ENCODE results near the gene ZBTB40. TPM values are rescaled to one million over a fixed set of nuclear protein-coding genes. Genes with fewer than 3 reads are reported as not detected.

ZBTB40 gene
- polyA plus RNA-seq, 1 of the 3 experiments (the other 2 are of a cell fraction): 5.0 TPM

GRCh38 chr1:22539510-22540118 lies 88.0 kb downstream of the ZBTB40 start (continued):
- TF ChIP-seq GATA2 (CRISPR knock-in tag; IDR thresholded peaks at IDR 0.05): no peak
- TF ChIP-seq RFX5 (IDR thresholded peaks at IDR 0.05; ENCODE audit: low read length): no peak
- TF ChIP-seq EP300 (IDR thresholded peaks at IDR 0.05; ENCODE audit: borderline replicate concordance in 1 of 2, low read depth in 1 of 2, low read length in 1 of 2): no peak
- TF ChIP-seq PBX3 (IDR thresholded peaks at IDR 0.05): no peak
- no peak for TF ChIP-seq GABPA (IDR thresholded peaks at IDR 0.05; ENCODE audit: low read depth)
- no peak for TF ChIP-seq TEAD4 (IDR thresholded peaks at IDR 0.05; ENCODE audit: borderline replicate concordance, insufficient read depth)
- no peak for TF ChIP-seq FOXJ3 (CRISPR knock-in tag; IDR thresholded peaks at IDR 0.05)
- TF ChIP-seq, protein P1, sequence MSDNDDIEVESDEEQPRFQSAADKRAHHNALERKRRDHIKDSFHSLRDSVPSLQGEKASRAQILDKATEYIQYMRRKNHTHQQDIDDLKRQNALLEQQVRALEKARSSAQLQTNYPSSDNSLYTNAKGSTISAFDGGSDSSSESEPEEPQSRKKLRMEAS (IDR thresholded peaks at IDR 0.05; ENCODE audit: low read depth): no peak
- no peak for TF ChIP-seq MXI1 (IDR thresholded peaks at IDR 0.05; ENCODE audit: low read depth, low read length)
- no peak for TF ChIP-seq RAD21 (IDR thresholded peaks at IDR 0.05; ENCODE audit: low read length)
- no peak for TF ChIP-seq USF1 (IDR thresholded peaks at IDR 0.05; ENCODE audit: borderline replicate concordance, low read depth)

- H2AFZ ChIP-seq (ENCODE audit: low read depth): no peak overlapping the region
- no peak overlapping the region for H3K9ac ChIP-seq
- no peaks in the 10 kb centered on the region for H3K79me2 ChIP-seq (ENCODE audit: insufficient read depth)
- no peak overlapping the region for H3K4me2 ChIP-seq
- no peaks in the 10 kb centered on the region; a peak in 1 of 4 replicates for H3K4me1 ChIP-seq (ENCODE audit: control insufficient read depth in 1 of 2, insufficient read depth in 2 of 2, low read depth in 1 of 2, low read length in 1 of 2)
- H4K20me1 ChIP-seq (ENCODE audit: insufficient read depth): no peaks in the 10 kb centered on the region
- H3F3A ChIP-seq (replicated peaks; ENCODE audit: insufficient read depth): no peaks in the 10 kb centered on the region
- POLR2A ChIA-PET: interaction anchor here (0.8 kb wide), 1 partner anchor 44 kb away, joined by 3 read pairs; no protein-coding TSS in a partner anchor
- no peak for DNase-seq
- H3K27ac ChIP-seq (ENCODE audit: low read depth in 2 of 2, low read length in 1 of 2): no peak overlapping the region
- H3K9me3 ChIP-seq: no peaks in the 10 kb centered on the region
- no peaks in the 10 kb centered on the region for H3K36me3 ChIP-seq (replicated peaks in 1 of 2; ENCODE audit: control insufficient read depth in 1 of 2, insufficient read depth in 2 of 2, low read length in 1 of 2)
- H3K4me3 ChIP-seq (ENCODE audit: low read depth in 2 of 2, low read length in 1 of 2): no peak overlapping the region
- WGBS (ENCODE audit: low lambda C conversion rate): 50% methylated on average over 5 of the region's 5 CpGs
- CTCF ChIA-PET: interaction anchor here (0.8 to 4.8 kb wide), 2 partner anchors 13 to 101 kb away, joined by 4 to 33 read pairs; no protein-coding TSS in a partner anchor
- no peak for TF ChIP-seq EZH2phosphoT487 (IDR thresholded peaks at IDR 0.05; ENCODE audit: borderline replicate concordance, low read depth)
- no peak for TF ChIP-seq CHD2 (IDR thresholded peaks at IDR 0.05; ENCODE audit: low read length, partially characterized antibody)
- TF ChIP-seq, protein P1 (IDR thresholded peaks at IDR 0.05; ENCODE audit: low read depth): no peak
- TF ChIP-seq NRF1 (IDR thresholded peaks at IDR 0.05; ENCODE audit: low read depth, low read length): no peak
- TF ChIP-seq ELF1 (IDR thresholded peaks at IDR 0.05): no peak
- TF ChIP-seq TAF1 (IDR thresholded peaks at IDR 0.05; ENCODE audit: borderline replicate concordance, low read depth, low read length): no peak
- TF ChIP-seq PBX3 (IDR thresholded peaks at IDR 0.05): no peak
- TF ChIP-seq NFIC (IDR thresholded peaks at IDR 0.05; ENCODE audit: borderline replicate concordance): no peak
- no peak for TF ChIP-seq FOSL2 (IDR thresholded peaks at IDR 0.05; ENCODE audit: borderline replicate concordance, low read depth)
- no peak for TF ChIP-seq RAD21 (IDR thresholded peaks at IDR 0.05; ENCODE audit: low read length)
- TF ChIP-seq YY1 (IDR thresholded peaks at IDR 0.05; ENCODE audit: low read depth): no peak
- no peak for TF ChIP-seq RXRA (IDR thresholded peaks at IDR 0.05; ENCODE audit: borderline replicate concordance, low read depth)
- no peak for TF ChIP-seq USF2 (IDR thresholded peaks at IDR 0.05; ENCODE audit: borderline replicate concordance, low read depth, low read length)
- no peak for TF ChIP-seq TCF12 (IDR thresholded peaks at IDR 0.05)
- no peak for TF ChIP-seq POLR2AphosphoS5 (IDR thresholded peaks at IDR 0.05; ENCODE audit: low read depth, low read length)
- TF ChIP-seq TEAD4 (IDR thresholded peaks at IDR 0.05; ENCODE audit: borderline replicate concordance, insufficient read depth): no peak
- TF ChIP-seq SMC3 (IDR thresholded peaks at IDR 0.05; ENCODE audit: low read depth, low read length): no peak
- no peak for TF ChIP-seq SIN3A (IDR thresholded peaks at IDR 0.05; ENCODE audit: borderline replicate concordance, low read depth, low read length)
- TF ChIP-seq IRF3 (IDR thresholded peaks at IDR 0.05; ENCODE audit: low read depth, low read length): no peak
- H3K9me2 ChIP-seq: no peaks in the 10 kb centered on the region
- 0 out of 2 replicates have a peak, but pooled peaks cover 2% of the 10 kb centered on the region for H3K27me3 ChIP-seq (ENCODE audit: insufficient read depth)
These were observed 88.7 kb downstream of the ZBTB40 start for GRCh38 chr1:22540337-22540736.
